ENCODE results near the gene TOGARAM2.

TOGARAM2 gene

DNA sequence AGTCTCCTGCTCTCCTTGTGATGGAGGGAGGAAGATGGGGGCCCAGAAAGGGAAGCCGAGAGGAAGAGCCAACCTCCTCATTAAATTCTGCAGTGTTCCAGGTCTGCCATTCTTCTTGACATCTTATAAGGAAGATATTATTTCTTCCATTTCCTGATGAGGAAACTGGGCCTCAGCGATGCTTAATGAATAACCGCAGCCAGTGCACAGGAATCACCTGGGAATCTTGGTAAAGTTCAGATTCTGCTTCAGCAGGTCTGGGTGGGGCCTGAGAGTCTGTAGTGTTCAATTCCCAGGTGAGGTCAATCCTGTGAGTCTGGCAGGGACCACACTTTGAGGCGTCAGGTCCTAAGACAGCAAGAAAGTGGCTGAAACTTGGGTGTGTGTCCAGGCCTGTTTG lies 75.9 kb downstream of the TOGARAM2 start:
- no peak for FAIRE-seq

DNA sequence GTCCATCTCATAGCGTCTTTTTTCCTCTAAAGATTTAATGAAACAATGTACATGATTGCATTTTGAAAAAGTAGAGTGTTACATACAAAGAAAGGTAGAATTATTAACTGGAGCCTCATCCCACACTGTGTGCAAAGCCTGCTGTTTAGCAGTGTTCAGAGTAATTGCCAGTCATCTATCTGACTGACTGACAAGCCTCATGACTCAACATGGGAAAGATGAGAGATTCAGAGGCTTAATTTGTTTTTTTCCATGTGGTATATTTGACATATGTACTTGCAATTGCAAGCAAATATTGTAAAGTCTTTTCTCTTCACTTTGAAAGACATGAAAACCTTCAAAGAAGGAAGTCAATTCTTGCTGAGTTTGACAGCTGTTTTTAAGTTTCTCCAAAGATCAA lies 78.5 kb downstream of the TOGARAM2 start:
- no peak for FAIRE-seq

DNA sequence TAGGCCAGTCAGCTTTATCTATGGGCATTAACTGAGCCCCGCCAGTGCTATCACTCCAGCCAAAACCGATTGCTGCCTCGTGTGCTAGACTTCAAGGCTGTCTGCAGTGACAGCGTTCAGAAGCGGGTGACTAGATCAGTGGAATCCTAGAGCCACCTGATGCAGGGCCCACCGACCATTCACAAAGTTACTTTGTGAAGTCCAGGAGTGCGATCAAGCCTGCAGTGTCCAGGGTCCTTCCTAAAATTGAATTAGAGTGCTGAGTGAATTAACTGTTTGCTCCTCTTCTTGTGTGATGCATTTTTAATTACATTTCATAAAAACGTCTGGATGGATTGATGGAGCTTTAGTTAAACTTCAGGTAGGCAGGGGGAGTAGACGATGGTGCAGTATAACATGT lies 79.3 kb downstream of the TOGARAM2 start:
- no peak for FAIRE-seq

DNA sequence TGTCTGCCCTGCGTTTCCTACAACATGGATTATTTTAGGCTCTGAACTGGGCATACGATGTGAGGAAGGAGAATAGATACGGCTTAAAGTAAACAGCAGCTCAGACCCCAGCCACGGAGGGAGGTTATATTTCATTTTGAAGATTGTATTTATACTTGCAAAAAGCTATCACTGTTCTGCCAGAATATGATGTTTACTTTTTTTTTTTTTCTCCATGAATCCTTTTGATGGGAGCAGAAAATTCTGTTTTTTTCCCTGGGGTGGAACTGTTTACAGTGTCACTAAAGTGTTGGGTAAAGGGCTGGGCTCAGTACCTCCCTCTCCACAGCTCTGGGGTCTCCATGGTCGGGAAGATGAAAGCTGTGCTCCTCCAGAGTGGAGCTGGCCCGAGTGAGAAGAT lies 80.1 kb downstream of the TOGARAM2 start:
- no peak for FAIRE-seq

DNA sequence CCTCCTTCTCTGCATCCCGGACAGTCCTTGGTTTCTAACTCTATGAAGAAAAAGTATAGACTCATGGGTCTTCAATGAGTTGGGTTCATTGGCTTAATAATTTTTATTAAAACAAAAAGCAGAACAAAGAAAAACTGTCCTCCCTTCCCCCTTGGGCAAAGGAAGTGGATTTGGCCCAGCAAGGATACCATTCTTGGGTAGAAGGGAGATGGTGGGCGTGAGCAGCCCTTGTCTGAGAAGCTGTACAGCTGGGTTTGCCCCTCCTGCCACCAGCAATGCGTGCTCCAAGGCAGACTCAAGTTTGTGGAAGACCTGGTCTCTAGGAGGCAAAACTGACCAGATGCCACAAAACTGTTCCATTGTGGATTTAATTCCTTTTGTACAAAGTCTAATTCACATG lies 80.5 kb downstream of the TOGARAM2 start:
- no peak for FAIRE-seq

DNA sequence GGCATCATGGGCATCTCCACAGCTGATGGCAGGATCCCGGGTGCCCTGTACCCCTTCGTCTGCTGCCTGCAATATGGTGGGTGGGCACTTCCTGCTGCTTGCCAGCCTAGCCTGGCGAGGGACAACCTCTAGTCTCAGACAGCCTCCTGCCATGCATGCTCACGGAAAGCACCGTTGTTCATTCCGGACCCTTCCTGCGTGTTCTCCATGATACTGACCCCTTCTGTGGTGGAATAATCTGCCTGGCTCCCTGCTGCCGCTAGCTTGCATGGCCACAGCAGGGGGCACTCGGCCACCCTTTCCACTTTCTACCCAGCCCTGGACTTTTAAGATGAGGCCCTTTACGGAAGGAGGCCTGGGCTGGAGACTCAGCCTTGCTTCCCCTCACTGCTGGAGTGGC lies 81.3 kb downstream of the TOGARAM2 start:
- FAIRE-seq, result no peak

DNA sequence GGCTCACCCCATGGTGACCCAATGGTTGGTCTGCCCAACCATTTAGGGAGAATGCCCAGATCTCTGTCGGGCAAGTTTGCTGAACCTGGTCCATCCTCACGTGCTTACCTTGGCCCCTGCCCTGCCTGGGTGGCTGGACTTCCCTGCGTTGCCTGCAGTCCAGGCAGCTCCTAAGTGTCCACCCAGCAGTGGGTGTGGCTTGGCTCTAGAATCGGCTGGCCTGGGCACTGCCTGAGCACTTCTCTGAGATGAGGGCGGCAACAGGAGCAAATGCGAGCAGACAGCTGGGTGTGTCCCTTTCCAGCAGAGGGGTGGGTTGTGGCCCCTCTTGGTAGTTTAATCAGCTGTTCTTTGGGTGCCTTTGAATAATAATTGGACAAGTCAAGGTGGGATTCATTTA lies 82.0 kb downstream of the TOGARAM2 start:
- no peak for FAIRE-seq

DNA sequence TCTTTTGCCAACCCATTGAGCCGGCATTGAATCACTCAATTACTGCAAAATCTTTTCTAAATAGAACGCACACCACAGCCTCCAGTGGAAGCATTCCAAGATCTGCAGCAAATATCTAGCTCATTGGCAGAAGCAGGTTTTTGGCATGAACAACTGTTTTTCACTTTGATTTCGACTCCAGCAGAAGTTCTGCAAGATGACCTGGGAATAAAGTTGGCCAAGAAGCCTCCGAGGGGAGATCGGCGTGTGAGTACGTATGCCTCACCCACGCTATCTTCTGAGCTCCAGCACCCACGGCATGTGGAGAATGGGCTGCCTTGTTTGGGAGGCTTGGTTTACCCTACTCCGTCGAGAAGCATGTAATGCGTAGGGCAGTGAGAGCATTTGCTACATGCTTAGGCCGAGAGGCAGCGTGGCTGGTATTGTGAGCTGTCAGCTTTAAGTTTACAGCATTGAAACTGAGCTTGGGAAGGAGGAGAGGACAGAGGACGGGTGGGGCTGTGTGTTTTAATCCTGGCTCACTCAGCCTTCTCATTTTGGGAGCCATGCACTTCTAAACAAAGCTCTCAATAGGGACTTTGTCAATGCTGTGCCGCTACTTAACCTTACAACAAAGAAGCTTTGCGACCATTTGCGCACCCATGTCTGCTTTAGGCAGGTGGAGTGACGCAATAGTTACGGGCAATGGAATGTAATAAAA lies 82.7 kb downstream of the TOGARAM2 start:
- FAIRE-seq, result no peak

DNA sequence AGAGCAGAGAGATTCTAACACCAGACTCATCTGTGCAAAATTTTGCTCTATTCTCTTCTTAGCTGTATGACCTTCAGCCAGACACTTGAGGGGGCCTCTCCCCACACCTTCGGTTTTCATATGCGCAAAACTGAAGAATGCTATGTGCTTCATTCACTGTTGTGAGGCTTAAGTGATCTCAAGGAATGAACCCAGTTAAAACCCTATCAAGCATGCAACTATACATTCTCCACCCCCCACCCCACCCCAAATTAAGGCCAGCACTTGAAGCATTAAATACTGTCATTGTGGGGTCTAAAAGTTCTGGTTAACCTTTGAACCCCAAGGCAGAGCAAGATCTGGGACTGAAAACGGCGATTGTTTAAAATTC lies 83.2 kb downstream of the TOGARAM2 start:
- no peak for FAIRE-seq

DNA sequence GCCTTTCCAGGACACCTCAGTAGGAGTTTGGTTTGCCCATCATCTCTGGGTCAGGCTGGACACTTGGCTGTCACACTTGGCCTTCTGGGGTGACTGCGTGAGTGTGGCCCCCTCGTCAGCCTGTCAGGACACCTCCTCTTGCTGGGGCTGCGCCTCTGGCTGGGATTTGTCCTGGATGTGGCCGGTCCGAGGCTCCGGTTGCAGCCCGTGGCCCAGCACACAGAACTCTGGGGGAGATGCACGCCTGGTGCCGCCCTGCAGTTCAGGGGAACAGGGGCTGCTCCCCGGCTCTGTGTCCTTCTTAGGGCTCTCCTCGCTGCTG lies 83.6 kb downstream of the TOGARAM2 start:
- no peak for FAIRE-seq

DNA sequence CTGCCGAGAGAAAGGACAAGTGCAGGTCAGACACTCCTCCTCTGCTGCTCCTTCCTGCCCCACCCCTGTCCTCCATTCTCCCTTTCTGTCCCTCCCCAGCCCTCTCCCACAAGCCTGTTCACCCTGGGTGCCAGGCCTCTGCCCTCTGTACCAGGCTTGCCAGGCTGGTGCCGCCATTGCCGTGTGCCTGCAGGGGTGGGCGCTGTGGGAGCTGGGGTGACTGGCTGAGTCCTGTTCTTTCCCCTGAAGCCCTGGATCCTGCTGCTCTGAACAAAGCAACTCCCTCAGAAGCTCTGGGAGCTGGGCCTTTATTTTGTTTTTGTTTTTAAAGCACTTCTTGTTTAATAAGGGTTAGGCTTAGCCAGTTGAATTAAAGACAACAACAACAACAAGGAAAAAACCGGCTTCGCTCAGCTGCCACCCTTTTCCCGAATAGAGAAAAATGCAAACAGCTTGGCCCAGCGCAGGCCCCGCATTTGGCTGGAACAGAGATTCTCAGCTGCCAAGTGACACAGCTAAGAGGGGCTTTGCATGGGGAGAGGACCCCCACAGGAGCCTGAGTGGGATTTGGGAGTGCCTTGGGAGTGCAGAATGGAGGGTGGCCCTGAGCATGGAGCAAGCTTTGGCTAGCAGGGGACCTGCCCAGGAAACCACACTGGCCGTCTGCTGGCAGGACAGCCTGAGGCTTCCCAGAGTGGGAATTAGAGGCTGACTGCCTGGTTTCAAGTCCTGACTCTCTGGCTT lies 84.1 kb downstream of the TOGARAM2 start:
- FAIRE-seq, result no peak

DNA sequence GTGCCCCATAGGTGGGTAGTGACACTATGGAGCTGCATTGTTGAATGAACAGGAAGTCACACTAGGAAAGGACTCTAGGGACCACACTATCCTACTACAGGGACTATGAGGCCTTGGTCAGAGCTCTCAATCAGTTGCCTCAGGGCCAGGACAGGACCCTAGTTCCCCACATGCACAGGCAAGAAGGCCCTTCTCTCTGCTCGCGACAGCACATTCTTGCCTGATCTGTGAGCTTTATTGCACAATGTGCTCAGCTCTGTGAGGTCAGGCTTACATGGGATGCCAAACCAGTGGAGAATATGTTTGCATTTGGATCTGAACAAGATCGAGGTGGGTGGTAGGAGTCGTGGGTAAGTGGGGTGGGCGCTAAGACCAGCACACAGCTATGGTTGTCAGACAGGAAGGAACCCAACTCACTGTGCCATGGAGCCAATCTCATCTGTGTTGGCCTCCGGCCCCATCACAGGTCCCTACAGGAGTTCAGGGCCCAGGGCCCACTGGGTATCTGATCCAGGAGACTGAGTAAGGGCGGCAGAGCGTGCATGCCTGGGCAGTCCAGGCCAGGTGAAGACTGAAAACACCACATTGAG lies 85.3 kb downstream of the TOGARAM2 start:
- FAIRE-seq, result no peak

DNA sequence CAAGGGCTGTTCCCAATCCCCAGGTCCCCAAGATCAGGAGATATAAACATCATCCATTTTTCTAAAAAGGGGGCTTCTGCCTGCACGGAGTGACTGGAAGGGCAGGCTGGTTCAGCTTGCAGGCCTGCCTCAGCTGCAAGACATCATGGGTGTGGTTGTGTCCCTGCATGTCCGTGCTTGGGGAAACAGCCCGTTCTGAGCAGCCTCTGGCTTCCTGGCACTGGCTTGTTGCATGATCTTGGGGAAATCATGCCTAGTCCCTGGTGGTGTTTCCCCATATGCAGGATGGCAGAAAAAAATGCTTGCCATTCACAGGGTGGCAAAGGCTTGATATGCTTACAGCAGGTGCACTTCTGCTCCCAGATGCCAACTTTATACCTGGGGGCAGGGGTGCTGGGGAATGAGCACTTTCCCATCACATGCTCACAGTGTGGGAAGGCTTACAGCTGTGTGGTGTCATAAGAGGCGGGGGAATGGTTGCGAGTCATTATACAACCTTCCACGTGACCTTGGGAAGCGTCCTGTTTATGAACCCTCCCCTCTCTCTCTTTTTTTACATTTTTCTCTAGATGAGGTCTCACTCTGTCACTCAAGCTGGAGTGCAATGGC lies 86.0 kb downstream of the TOGARAM2 start:
- no peak for FAIRE-seq

DNA sequence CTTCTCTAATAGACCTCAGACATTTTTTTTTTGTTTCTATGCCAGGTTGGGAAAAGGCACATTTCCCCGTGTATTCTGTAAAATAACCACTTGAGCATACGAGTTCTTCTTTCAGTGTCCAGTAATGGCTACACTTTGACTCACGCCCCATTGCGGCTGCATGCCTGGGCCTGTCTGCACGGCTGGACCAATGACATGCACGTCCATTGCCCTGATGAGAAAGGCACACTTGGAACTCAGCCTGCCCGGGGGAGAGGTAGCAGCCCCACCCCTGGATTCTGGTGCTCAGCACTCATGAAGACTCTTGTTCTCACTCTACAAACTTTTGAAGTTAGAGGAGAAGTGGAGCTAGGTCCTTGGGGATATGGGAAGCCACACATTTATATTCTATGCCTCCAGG lies 87.4 kb downstream of the TOGARAM2 start:
- FAIRE-seq, result no peak

DNA sequence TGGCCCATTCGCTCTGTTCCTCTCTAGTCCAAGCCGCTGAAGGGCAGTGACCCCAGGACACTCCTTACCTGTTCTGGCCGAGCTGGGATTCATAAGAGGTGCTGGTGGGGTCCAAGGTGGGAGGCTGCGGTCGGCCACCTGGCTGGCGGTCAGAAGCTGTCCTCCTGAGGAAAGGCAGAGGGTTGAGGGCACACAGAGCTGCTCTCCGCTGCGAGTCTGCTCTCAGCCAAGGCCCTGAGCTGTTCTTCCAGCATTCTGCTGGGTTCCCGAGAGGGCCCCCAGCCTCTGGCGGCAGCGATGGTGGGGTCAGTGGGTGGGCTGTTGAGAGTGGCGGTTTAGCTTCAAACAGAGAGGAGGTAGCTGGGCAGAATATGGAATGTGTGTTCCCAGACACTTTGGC lies 89.4 kb downstream of the TOGARAM2 start:
- FAIRE-seq, result no peak

DNA sequence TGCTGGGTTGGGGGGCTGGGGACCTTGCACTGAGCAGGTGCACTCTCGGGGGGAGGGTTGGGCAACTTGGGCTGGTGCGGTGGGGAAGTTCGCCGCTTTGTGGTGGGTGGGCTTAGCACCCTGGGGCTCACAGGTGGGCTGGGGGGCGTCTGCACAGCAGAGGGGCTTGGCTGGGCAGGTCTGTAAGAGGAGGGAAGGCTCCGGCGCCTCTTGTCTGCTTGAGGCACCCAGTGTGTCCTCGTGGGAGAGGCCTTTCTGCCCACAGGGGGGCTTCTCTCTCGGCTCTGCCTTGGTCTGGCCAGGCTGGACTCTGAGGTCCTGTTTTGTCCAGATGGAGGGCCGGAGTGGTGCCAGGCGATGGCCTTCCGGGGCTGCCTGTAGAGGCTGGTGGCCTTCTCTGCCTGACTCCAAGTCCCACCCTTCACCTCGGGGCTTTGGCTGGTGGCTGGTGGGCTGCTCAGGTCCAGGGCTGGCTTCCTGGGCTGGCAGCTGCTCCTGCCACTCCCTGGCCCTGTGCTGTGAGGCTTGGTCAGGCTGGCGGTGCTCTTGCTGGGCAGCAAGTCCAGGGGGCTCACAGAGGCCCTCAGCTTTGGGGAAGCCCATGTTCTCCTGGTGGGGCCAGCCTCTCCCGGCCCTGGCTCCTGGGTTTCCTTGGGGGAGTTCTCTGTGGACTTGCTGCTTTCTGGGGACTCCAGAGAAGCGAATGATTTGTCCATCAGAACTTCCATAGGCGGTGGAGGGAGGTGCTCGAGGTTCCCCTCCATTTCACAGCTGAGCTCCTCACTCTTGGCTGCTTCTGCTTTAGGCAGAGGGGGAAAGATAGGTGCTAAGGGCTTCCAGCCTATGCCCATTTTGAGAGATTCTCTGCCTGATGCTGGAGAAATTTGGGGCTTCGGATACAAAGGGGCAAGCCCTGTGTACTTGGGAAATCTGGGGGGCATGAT lies 90.2 kb downstream of the TOGARAM2 start:
- no peak for FAIRE-seq

DNA sequence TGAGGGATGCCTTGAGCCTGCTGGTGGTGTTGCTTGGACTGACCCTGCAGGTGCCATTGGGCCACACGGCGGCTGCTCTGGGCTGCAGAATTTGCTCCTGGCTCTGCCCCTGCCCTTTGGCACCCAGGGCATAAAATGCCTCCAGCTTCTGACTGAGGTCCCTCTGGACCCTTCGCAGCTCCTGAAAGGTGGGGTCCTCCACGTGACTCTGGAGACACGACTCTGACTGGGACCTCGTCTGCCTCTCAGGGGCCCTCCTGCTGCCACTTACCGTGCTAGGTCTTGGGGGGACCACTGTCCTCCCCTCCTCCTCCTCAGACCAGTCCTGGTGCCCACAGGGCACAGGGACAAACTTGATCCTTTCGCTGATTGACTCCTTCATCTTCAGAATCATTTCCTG lies 91.2 kb downstream of the TOGARAM2 start:
- no peak for FAIRE-seq

DNA sequence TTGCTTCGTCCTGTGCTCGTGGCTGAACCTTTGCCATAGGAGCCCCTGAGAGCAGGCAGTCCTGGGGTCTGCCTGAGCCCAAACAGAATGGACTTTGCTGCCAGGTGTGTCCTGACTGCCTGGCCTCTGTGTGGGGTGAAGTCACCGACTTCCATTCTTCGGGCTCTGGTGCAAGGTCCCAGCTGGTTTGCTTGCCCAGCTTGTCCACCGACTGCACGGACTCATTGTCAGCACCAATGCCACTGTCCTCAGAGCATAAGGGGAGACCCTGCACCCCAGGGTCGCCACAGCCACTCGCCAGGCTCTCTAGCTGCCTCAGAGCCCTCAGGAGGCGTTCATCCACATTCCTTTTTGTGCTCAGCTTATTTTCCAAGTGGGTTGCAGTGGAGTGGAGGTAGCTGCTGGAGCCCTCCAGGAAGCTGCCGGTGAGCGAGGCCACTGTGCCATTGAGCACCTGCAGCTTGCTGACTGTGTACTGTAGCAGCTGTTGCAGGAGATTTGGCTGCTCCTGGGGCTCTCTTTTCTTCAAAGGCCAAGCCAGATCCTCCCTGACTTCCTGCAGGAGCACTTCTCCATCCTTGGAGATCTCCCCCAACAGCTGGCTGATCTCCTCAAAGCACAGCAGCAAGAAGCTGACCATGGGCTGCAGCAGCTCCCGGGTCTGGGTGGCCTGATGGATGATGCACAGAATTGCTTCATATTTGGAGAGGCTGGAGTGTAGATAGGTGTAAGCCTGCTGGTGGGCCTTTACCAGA lies 92.0 kb downstream of the TOGARAM2 start:
- no peak for FAIRE-seq

DNA sequence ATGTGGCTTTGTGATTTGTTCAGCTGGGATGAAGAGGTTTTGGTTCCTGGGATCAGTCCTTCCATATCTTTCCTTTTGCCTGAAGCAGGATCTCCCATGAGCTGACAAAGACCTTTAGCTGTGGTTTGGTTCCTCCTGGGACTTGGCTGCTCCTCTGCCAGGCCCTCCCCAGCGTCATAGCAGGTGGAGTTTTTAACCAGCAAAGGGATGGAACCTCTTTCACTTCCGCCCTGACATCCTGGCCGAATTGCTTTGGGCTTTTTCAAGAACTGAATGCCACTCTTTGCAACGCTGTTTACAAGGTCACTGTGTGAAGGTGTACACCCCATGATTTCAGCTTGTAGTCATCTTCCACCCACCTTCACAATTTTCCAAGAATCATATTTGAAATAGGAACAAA lies 92.8 kb downstream of the TOGARAM2 start:
- FAIRE-seq, result no peak

DNA sequence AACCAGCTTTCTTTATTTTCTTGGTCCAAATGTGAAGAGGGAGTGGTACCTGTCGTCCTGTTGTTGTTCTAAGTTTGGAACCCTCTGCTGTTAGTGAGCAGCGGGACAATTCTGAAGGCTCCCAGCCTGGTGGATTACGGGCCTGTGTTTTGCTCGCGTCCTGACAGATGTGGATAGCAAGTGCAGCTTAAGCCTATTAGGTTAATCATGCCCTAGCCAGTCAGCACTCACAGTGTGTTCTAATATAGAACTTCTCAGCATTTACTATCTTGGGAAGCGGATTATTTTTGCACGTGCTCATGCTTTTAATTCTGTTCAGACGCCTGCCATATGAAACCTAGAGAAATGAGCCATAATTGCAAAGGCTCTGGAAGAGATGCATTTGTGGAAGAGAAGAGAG lies 93.3 kb downstream of the TOGARAM2 start, which contains the start of gene PCARE:
PCARE (minus strand) TSS at position 113 of the 400 bp plus-strand sequence. CDS start 262 bp downstream, outside the sequence.
- no peak for FAIRE-seq

DNA sequence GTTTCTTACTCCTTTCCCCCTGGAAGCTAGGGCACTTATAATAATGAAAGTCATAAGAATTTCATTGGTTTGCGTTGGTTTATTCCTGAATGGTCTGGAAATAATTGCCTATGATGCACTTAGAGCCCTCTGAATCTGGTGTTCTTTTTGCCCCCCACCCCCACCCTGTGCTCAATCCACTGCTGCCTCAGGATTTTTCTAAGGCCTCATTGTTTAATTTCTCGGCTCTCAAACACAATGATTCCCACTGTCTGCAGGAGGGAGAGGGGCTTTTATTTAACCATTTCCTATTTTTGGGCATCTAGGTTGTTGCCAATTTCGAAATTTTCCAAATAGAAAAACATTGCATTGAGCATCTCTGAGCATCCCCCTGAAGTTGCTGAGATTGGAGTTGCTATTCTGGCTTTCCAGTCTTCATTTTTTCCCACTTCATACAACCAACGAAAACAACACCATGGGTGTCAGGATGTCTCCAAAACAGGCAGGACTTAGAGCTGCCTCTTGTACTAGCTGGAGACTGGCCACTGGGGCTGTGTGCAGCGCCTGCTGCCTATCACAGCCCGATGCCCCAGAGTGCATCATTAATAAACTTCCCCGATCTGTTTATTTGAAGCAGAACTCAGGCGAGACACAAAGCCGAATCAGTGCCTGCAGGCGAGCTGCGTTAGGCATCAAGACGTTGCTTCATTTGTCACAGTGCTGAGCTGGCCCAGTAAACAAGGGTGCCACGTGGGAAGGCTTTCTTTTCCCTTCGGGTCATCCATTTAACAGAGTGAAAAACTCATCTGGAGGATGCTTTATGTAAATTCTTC lies 95.0 kb downstream of the TOGARAM2 start:
- FAIRE-seq, result no peak

All from TTC549 (cell line).